Stimulated activated naive CD4-positive, alpha-beta T cell (primary cell): Measurements from ENCODE around the gene TMEM250.
A peak's percentile ranks its signal among the peaks of the same experiment; 100 is the strongest.

Experiments
- DNase-seq, 6 experiments: peaks; one replicate each; lab custom pipeline; 2025; lab: John Stamatoyannopoulos, UW

TMEM250 gene

DNA sequence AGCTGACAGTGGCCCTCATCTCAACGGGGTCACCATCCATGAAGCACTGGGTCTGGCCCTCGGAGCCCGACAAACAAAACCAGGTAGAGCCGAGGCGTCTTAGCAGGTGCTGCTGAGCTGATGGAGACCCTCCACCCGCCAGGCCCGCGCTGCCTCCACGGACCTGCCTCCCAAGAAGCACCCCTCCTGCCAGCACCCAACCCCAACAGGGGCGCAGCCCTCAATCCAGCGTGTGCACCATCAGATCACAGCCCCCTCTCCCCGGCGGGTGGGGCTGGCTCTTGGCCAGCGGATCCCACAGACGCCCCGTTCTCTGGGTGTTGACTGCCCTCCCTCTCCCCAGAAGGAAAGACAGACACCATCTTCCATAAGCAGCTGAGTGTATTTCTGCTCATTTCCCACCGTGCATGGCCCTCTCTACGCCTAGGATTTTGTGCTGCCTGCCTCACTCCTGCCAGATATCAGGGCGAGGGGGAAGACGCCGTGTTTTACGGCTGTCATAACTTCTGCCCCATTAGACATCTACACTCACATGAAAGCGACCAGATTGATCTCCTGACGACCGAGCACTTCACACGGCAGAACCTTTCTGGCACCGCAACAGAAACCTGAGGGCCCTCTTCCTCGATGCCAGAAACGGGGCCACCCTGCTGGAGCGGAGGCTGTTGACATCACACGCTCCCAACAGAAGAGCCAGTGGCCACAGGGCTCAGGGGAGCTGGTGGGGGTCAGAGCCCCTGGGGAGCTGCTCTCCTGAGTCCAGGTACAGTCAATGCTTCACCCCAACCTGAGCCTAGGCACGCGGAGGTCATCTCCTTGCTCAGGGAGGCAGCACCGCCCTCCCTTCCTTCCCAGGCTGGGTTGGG is 35.9 kb downstream of the TMEM250 start:
- DNase-seq = no peak

DNA sequence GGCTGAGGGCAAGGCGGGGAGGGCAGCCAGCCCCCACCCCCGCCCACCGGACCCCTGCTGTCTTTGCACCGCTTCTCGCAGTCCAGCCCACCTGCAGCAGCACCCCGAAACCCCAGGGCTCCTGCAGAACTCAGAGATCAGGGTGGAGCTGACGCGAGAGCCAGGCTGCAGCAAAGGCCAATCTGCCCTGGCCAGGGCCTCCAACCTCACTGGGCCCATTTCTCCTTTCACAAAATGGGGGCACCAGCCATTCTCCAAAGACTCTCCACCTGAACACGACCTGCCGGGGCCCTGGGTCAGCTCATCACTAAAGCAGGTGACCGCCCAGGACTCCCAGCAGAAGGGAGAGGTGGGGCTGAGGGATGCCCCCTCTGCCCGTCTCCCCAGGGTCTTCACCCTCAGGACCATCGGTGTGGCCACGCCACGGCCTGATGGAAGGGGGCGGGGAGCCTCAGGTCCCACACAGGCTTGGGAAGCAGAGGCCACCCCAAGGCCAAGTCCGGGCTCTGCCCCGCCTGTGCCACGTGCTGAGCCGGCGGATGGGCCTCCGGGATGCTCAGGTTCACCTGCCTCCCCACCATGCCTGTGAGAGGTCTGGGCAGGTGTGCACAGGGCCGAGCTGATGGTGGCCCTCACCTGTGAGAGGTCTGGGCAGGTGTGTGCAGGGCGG is 36.7 kb downstream of the TMEM250 start:
- no peak for DNase-seq

DNA sequence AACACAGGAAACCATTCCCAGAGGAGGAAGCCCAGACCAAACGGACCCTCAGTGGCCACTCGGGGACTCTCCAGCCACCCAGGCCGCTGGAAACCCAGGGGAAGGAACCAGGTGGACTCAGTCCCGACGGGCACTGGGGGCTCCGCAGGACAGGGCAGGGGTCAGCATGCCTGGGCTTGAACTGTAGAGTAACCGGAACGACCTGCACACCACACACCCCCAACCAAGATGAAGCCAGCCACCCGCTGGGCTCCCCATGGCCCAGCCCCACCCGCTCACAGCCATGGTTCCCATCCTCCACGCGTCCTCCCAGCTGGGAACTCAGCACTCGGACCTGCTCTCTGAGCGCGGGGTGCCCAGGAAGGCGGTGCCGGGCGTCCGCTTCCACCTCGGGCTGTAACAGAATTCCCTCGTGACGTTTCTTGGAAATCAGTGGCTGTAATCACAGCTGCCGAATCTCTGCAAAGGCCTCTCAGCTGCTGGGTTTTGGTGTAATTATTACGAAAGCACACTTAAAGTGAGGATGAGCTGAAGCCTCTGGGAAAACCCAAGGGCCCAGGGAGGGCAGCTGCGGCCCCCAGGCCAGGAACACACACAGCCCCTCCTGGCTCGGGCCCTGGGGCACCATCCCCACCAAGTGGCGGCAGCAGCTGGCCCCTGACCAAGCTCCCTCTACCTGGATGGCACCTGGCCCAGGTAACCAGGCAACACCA is 37.4 kb downstream of the TMEM250 start:
- no peak for DNase-seq

DNA sequence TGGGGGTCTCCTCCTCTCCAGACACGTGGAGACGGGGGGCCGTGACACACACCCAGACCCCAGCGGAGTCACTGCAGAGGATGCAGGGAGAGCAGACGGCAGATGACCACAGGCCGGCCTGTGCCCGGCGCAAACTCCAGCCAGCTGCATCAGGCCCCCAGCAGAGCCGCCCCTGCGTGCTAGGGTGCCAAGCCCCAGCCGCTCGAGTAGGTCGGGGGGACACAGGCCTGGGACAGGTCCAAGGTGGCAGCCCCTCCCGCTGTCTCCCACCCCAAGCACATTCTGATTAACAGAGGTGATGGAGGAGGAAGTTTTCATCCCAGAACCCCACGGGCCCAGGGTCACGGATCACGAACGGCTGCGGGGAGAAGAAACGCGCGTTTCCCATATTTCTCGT is 38.0 kb downstream of the TMEM250 start:
- no peak for DNase-seq

DNA sequence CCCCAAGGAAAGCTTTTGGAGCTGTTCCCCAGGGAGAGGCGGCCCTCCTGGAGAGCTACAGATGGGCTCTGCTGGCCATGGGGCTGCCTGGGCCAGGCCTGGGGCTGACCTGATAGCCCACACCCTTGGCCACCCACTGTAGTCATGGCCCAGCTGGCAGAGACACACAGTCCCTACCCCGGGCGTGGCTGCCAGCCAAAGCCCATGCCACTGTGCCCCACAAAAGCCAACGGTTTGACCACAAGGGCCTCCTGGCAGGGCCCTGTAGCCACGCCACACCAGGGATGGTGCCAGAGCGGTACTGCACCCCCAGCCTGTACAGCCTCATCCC is 38.8 kb downstream of the TMEM250 start:
- DNase-seq = no peak

DNA sequence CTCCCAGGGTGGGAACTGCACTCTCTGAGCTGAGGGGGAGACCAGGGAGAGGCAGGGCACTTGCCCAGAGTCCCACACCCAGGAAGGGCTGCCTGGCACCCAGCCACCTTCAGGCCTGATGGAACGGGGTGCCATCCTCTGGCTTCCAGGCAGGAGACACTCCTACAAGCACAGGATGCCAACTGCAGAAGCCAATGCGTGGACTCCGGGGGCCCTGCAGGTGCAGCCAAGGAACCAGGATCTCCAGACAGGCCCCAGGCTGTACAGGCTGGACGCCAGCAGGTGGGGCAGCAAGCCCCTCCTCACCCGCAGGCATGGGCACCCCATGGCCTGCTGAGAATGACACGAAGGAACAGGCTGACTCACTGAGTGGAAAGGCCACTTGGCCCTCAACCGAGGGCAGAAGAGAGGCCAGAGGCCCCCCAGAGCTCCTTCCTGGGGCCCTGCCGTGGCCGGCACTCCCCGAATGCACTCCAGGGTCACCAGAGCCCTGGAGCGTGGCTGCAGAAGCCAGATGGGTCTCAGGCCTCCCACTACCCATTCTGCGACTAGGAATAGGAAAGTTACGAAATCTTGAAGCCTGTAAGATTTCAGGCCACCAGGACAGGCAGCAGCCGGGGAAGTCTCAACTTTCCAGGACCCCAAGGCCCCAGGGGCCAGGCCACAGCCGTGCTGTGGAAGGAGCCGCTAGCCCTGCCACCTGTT is 39.3 kb downstream of the TMEM250 start:
- no peak for DNase-seq

DNA sequence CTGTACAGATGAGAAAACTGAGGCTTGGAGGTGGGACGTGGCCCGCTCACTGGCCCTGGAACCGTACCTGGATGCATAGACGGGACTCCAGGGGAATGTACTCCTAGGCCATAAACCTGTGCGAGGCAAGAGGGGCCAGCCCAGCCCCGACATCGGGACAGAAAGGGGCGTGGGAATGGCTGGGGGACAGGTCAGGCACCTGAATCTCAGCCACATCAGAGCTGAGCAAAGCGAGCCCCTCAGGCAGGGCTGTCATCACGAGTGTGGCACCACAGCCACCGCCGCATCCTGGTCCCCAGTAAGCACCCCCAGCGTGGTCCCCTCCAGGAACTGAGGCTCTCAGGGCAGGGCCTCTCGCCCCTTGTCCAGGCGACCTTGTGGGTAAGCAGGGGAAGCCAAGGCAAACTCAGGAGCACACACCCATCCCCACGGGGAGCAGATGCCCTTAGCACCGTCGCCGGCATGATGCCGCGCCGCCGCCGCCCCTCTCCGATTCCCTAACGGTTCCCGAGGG is 40.1 kb downstream of the TMEM250 start:
- no peak for DNase-seq

DNA sequence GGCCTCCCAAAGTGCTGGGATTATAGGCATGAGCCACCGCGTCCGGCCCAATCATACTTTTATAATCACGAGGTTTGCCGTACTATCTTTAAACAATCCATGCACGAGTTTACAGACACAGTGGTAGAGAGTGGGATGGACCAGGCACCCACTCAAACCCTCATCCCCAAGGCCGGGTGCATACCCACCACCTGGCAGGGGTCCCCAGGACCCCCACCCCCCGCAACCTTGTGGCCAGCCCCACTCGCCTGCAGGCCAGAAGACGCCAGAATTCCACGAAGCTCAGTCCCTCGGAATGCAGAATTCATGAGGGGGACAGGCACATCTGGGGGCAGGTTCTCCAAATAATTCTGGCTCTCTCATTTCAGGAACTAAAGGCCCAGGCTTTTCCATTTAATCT is 40.7 kb downstream of the TMEM250 start:
- DNase-seq = no peak

DNA sequence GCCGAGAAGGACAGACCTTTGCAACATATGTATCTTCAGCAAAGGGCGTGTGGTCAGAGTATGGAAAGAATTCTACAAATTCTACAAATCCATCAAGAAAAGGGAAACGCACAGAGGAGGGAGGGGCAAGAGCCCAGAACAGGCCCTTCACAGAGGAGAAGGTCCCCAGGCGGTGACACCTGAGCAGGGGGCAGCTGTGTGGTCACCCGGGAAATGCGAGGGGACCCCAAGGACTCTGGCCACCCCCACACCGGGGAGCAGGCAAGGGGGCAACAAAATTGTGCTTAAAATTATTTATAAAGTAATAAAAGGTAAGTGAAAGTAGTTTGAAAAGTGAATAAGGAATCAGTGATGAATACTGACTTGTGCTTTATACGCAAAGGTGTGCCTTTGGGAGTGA is 41.2 kb downstream of the TMEM250 start:
- no peak for DNase-seq

DNA sequence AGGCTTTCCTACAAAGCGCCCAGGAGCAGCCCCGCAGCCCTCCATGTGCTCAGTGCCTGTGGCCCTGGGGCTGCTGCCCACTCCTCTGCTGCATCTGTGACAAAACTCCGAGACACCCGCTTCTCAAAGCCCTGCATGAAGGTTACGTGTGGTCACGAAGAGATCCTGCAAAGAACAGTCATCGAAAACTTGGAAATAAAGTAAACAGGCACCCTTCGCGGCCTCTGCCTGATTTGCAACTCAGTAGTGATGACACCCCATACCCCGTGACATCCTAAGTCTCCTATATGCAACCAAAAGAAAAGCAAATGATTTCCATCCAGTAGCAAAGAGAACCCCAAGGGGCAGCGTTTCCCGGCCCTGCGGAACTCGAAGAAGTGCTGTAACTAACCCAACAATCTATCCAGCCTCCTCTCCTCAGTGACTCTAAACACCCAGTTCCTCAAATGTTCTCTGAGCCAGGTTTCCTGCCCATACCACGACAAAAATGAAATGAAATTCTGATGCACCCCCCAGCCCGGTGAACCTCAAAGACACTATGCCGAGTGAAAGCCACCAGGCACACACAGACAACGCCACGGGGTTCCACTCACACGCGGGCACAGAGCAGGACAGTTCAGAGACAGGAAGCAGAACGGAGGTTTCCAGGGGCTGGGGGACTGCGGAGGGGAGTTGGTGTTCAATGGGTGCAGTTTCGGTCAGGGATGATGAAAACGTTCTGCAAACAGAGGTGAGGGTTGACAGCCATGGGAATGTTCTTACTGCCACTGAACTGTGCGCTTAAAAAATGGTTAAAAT is 42.6 kb downstream of the TMEM250 start:
- peak in 1 of 6 experiments; percentile 17 for DNase-seq

DNA sequence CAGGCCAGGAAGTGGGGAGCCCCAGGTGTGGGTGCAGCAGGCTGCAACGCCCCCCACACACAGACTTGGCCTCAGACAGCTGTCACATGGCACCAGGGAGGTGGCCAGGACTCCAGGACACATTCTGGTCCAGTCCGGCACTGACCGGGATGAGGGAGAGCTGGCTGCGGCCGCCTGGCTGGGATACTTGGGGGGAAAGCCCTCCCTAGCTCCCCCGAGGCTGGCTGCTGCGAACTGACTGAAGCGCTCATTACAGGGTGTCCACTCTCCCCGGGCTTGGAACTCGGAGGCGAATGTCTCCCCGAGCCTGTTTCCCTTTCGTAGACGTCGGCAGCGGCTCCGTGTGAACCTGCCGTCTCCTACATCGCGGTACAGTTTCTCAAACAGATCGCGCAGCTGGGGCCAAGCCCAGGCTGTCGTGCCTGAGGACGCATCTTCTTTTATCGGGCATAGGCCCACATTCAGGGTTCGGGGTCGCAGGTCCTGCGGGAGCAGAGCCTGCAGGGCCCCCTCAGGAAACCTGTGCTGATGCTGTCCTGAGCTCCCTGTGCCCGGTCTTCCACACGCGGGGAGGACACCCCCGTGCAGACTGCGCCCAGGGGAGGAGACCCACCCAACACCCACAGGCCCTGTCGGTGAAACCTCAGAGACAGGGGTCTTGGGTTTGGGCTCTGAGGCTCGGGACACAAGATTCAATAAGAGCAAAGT is 43.4 kb downstream of the TMEM250 start:
- no peak for DNase-seq

DNA sequence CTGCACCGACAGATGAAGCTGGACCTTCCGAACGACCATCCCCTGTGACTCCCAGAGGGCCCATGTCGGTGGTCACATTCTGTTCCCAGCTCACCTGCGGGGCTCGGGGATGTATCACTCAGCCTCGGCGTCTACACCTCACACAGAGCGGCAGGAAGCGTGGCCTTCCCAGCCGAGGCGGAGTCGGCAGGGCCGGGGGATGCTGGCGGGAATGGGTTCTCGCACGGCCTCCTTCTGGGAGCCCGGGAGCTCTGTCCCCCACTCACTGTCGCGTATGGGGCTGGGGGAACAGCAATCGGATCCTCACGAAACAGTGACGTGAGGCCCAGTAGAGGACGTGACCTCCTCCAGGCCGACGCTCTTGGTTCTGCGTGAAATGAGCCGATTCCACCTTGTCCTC is 44.0 kb downstream of the TMEM250 start:
- no peak for DNase-seq
